Adrenal gland (tissue), 12 donors: ENCODE results near the gene EFL1. TPM values are rescaled to one million over a fixed set of nuclear protein-coding genes. Genes with fewer than 3 reads are reported as not detected.

Source experiments
- DNase-seq, 7 donors: peaks; one replicate each; pipeline ENCODE4 v3.0.0-alpha.2; 2019 to 2020
- H3K27ac ChIP-seq, 5 donors: fragments of 200-600 bp; sonication (generic) in 4 of 5; 1 replicate in 3 of 5; 2 replicates in 2 of 5; pipeline versions ENCODE4 v1.5.1 to v1.8.0; 2016 to 2020; ENCODE audit warnings: mild to moderate bottlenecking in 1 of 5
- H3K27me3 ChIP-seq: fragments of 200-600 bp; 2 replicates; pipeline ENCODE4 v1.8.0; 2021
- H3K36me3 ChIP-seq, 2 donors: fragments of 200-600 bp; replicated peaks in 1 of 2; 1 replicate in 1 of 2; 2 replicates in 1 of 2; pipeline versions ENCODE4 v1.5.1 to v1.8.0; 2018 to 2022
- H3K4me1 ChIP-seq, 2 donors: fragments of 200-600 bp; replicated peaks in 1 of 2; 1 replicate in 1 of 2; 2 replicates in 1 of 2; pipeline versions ENCODE4 v1.5.1 to v1.8.0; 2018 to 2021
- H3K4me3 ChIP-seq, 4 donors: fragments of 200-600 bp; sonication (generic) in 3 of 4; one replicate each; pipeline ENCODE4 v1.5.1; 2016 to 2018
- H3K9me3 ChIP-seq, 3 donors: fragments of 200-600 bp; sonication (generic) in 1 of 3; replicated peaks in 1 of 3; 1 replicate in 2 of 3; 2 replicates in 1 of 3; pipeline versions ENCODE4 v1.5.1 to v1.8.0; 2016 to 2021
- POLR2A ChIP-seq, 2 donors: fragments of 450-650 bp; IDR thresholded peaks; one replicate each; pipeline ENCODE4 v1.6.1; 2017; ENCODE audit warnings: antibody characterized with exemption in 2 of 2, mild to moderate bottlenecking in 2 of 2, moderate library complexity in 1 of 2
- WGBS, 4 donors: extraction: QIAGEN DNeasy Blood & Tissue Kit in 2 of 4; methylation state at CpG; one replicate each; pipeline versions ENCODE4 v1.1.5 to v1.1.7; 2013 to 2017; 5-methylcytosine and 5-hydroxymethylcytosine counted together
- intact Hi-C, 2 donors: fragments of 100-400 bp; cut with DNase I; formaldehyde crosslinking; loops; one replicate each; pipeline versions ENCODE4 v1.14.1 to v1.15.0; 2022 to 2023
- polyA plus RNA-seq, 3 donors: library from polyadenylated mRNA; stranded (reverse); fragments of 200-250 nt in 2 of 3; fragments of 350-450 nt in 1 of 3; fragmentation: Illumina TruSeq in 1 of 3; extraction: RNeasy Lipid Tissue Mini Kit (QIAGEN cat#74804) in 1 of 3; gene quantifications; one replicate each; pipeline ENCODE4 v1.2.3, GENCODE V29; 2013 to 2014
- total RNA-seq, 9 donors: library from RNA; depleted of rRNA in 4 of 9; stranded (reverse); fragments of >200 nt in 4 of 9; fragments of 120-200 nt in 1 of 9; fragmentation: NEBNext Ultra II Directional in 1 of 9; extraction: Animal tissue kit (Norgen Biotek cat#: 25700) in 1 of 9; gene quantifications; one replicate each; pipeline versions ENCODE4 v1.1.0 to v1.2.4, GENCODE V29; 2013 to 2023
- TF ChIP-seq, protein P1 (sequence below), 6 experiments: fragments of 450-650 bp in 4 of 6; fragments of 200-600 bp in 2 of 6; sonication (generic) in 1 of 6; IDR thresholded peaks; 1 replicate in 5 of 6; 2 replicates in 1 of 6; pipeline versions ENCODE4 v1.5.1 to v1.8.0; 2016 to 2021; ENCODE audit warnings: antibody characterized with exemption in 6 of 6, mild to moderate bottlenecking in 2 of 6, moderate library complexity in 1 of 6
- donor health status: healthy with polysubstance abuse.
- donor health status: Bipolar disorder and iron deficiency.
- donor health status: DM: yes; HTN: yes; CAD: no.
- donor health status: DM: no; HTN: no; CAD: no.
- donor health status: DM: no; HTN: no; CAD: no.
- donor health status: DM: yes; HTN: yes; CAD: no.

Gene EFL1
- total and polyA plus RNA-seq, 12 donors = 3.1 to 29.8 (median 18.0) TPM

DNA sequence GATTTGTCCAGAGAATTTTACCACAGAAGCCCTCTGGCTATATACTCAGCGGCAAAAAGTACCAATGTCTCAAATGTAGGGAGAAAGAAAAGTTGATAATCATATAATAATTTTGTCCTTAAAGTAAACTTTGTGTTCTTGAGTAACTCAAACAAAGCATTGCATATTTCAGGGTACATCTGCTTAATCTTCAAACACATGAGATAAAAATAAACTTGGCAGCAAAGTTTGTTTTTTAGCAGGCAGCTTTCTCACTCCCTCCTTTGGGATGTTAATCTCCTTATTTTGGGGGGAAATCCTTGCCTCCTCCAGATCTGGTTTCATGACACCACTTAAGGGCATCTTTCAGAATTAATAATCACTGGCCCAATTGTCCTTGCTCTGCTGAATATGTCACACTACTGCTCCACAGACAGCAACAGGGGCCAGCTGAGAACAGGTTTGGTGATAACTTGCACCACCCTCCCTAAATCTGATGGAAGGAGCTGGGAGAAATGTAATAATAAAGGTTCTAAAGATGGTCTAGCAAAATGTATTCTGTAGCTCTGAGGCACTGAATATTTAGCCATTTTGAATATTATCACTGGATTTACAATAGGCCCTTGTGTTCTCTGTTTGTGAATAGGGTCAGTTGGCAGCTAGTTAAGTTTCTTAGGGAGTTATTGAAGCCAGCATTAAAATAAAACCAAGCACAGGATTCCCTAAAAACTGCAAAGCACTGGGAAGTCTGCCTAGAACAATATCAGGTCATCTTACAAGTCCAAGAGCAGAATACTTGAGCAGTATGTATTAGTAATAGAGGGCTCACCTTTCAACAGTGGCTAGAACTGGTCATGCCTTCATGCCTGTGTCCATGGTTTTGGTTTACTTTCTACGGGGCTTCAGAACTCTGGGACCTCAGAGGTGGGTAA, 79.2 kb downstream of the EFL1 start:
- Histone ChIP-seq H3K9me3 (no peaks in the 10 kb centered on the region), H3K36me3 (no peaks in the 10 kb centered on the region), H3K4me1 (peaks cover 0 to 16% of the 10 kb centered on the region in 2 donors), H3K4me3 (no peak overlapping the region), H3K27me3 (no peaks in the 10 kb centered on the region), H3K27ac (no peak overlapping the region)
- TF ChIP-seq POLR2A (IDR thresholded peaks at IDR 0.05) = no peak
- TF ChIP-seq, protein P1, sequence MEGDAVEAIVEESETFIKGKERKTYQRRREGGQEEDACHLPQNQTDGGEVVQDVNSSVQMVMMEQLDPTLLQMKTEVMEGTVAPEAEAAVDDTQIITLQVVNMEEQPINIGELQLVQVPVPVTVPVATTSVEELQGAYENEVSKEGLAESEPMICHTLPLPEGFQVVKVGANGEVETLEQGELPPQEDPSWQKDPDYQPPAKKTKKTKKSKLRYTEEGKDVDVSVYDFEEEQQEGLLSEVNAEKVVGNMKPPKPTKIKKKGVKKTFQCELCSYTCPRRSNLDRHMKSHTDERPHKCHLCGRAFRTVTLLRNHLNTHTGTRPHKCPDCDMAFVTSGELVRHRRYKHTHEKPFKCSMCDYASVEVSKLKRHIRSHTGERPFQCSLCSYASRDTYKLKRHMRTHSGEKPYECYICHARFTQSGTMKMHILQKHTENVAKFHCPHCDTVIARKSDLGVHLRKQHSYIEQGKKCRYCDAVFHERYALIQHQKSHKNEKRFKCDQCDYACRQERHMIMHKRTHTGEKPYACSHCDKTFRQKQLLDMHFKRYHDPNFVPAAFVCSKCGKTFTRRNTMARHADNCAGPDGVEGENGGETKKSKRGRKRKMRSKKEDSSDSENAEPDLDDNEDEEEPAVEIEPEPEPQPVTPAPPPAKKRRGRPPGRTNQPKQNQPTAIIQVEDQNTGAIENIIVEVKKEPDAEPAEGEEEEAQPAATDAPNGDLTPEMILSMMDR (IDR thresholded peaks at IDR 0.05) = no peak
- intact Hi-C loops = no loop called here
- DNase-seq = no peak
- WGBS, 4 donors = 67 to 88% (median 80%) methylated on average over 2 of the region's 2 CpGs

DNA sequence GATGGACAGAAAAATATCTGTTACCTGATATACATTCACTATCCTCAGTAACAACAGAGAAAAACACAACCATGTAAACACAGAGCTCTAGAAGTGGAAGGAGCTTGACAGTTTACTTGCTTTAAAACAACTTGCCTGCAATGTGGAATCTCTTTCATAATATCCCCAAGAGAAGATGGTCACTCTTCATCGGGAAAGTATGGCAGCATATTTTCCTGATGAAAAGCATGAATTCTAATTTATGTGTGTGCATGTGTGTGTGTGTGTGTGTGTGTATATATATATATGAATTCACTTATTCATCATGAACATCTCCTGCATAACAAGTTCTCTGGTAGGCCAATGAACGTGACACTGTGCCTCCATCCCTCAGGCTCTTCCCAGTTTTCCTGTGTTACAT, 81.2 kb downstream of the EFL1 start:
- H3K9me3 ChIP-seq = no peaks in the 10 kb centered on the region
- peaks cover 0 to 16% of the 10 kb centered on the region in 2 donors for H3K4me1 ChIP-seq
- DNase-seq = no peak
- TF ChIP-seq, protein P1 (IDR thresholded peaks at IDR 0.05) = no peak
- TF ChIP-seq POLR2A (IDR thresholded peaks at IDR 0.05) = no peak
- WGBS, 4 donors = 90 to 98% (median 92%) methylated on average over 2 of the region's 2 CpGs
- H3K4me3 ChIP-seq = no peak overlapping the region
- intact Hi-C loops = no loop called here
- no peak overlapping the region for H3K27ac ChIP-seq
- no peaks in the 10 kb centered on the region for H3K27me3 ChIP-seq
- H3K36me3 ChIP-seq = no peaks in the 10 kb centered on the region

DNA sequence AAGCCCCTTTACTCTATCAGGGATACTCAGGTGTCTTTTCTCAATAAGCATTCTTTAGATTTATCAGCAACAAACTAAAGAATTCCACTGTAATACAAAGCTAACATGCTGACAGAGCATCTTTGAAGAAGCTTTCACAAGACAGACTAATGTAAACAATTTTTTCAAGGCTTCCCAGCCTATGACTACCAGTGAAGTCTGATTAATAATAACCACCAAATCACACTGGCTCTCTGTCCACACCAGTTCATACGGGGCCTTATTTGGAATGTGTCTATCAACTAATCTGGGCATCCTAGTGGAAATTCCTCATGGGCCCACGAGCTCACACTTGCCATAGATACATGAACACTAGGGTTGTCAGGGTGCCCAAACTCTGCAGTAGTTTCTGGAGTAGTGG, 84.5 kb downstream of the EFL1 start:
- no peaks in the 10 kb centered on the region for H3K27me3 ChIP-seq
- 61 to 78% (median 70%) methylated on average over 2 of the region's 2 CpGs for WGBS, 4 donors
- TF ChIP-seq POLR2A (IDR thresholded peaks at IDR 0.05) = no peak
- TF ChIP-seq, protein P1 (IDR thresholded peaks at IDR 0.05) = no peak
- no peaks in the 10 kb centered on the region for H3K9me3 ChIP-seq
- no peak overlapping the region for H3K4me3 ChIP-seq
- no peak for DNase-seq
- intact Hi-C loops = no loop called here
- no peak overlapping the region for H3K27ac ChIP-seq
- peaks cover 0 to 4% of the 10 kb centered on the region in 2 donors for H3K4me1 ChIP-seq
- no peaks in the 10 kb centered on the region for H3K36me3 ChIP-seq

DNA sequence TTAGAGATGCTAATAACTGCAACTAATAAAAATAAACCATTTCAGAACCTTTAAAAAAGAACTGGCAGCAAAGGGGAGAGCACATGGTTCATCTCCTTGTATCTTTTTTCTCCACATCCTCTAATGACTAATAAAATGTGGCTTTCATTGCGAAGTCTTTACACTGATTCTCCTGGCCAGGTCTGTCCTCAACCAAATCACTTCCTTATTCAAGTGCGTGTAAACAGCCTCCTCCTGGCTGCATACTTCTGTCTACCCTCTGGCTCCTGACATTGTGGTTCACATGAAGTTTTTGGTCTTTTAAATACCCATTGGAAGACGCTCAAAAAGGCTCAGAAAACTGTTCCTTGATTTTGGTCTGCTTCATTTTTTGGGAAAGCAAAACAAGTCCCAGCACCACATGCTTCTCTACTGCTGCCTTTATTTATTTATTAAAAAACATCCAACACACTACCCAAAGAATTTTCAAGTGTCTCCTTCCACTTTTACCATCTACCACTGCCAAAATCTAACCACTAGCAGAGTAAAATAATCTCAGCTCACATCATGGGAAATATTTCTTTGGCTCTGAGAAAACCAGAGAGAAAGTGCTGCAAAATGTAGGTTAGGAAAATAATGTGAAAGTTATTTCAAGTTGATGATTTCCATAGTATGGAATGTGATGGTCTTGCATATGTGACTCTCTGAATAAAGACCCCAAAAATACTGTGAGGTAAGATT, 85.1 kb downstream of the EFL1 start:
- no peak overlapping the region for H3K27ac ChIP-seq
- intact Hi-C loops = no loop called here
- DNase-seq = no peak

More for the DNA sequence above, 85.1 kb downstream of the EFL1 start:
- H3K36me3 ChIP-seq = no peaks in the 10 kb centered on the region
- 75 to 82% (median 81%) methylated on average over 3 of the region's 3 CpGs for WGBS, 4 donors
- no peaks in the 10 kb centered on the region for H3K9me3 ChIP-seq
- TF ChIP-seq, protein P1 (IDR thresholded peaks at IDR 0.05) = no peak
- TF ChIP-seq POLR2A (IDR thresholded peaks at IDR 0.05) = no peak
- no peaks in the 10 kb centered on the region for H3K27me3 ChIP-seq
- H3K4me1 ChIP-seq = no peaks in the 10 kb centered on the region
- no peak overlapping the region for H3K4me3 ChIP-seq
